HepG2 (cell line): ENCODE results near the gene SLC19A1. TPM values are rescaled to one million over a fixed set of nuclear protein-coding genes. Genes with fewer than 3 reads are reported as not detected.

Experiments
- CSRNP1 ChIP-seq: sonication (generic); formaldehyde crosslinking; IDR thresholded peaks from 2 replicates; pipeline ENCODE4 v1.8.1; 2023; ENCODE audit warnings: mild to moderate bottlenecking, missing genetic modification reagents
- KLF9 ChIP-seq: IDR thresholded peaks from 2 replicates; pipeline ENCODE4 v1.6.1; 2016; ENCODE audit warnings: low read depth
- MAFK ChIP-seq, 2 experiments: IDR thresholded peaks in 1 of 2; conservative IDR thresholded peaks in 1 of 2; 2 replicates each; pipeline ENCODE4 v1.6.1; 2011; ENCODE audit warnings: improper control_type of control experiment in 2 of 2, low read length in 2 of 2
- NFKBIZ ChIP-seq: IDR thresholded peaks from 2 replicates; pipeline ENCODE4 v1.6.1; 2018; ENCODE audit warnings: missing genetic modification reagents, missing compliant biosample characterization
- PLRG1 ChIP-seq: fragments of 450-650 bp; conservative IDR thresholded peaks from 2 replicates; pipeline ENCODE4 v1.6.1; 2016
- REPIN1 ChIP-seq: sonication (generic); formaldehyde crosslinking; IDR thresholded peaks from 2 replicates; pipeline ENCODE4 v1.8.0; 2022; ENCODE audit warnings: missing genetic modification reagents, low read depth, mild to moderate bottlenecking, borderline replicate concordance
- SALL1 ChIP-seq: sonication (generic); formaldehyde crosslinking; IDR thresholded peaks from 2 replicates; pipeline ENCODE4 v1.8.0; 2022; ENCODE audit warnings: mild to moderate bottlenecking, missing genetic modification reagents
- SATB2 ChIP-seq: sonication (generic); formaldehyde crosslinking; IDR thresholded peaks from 2 replicates; pipeline ENCODE4 v1.5.0; 2020; ENCODE audit warnings: missing genetic modification reagents
- SRSF1 ChIP-seq: fragments of 200-400 bp; formaldehyde crosslinking; optimal IDR thresholded peaks from 2 replicates; pipeline ENCODE3; 2017; ENCODE audit warnings: mild to moderate bottlenecking, low read depth, low read length, moderate library complexity
- STAT5B ChIP-seq: sonication (generic); formaldehyde crosslinking; IDR thresholded peaks from 2 replicates; pipeline ENCODE4 v1.4.0; 2020; ENCODE audit warnings: missing genetic modification reagents
- ZNF329 ChIP-seq: sonication (generic); formaldehyde crosslinking; IDR thresholded peaks from 2 replicates; pipeline ENCODE4 v1.9.0; 2021; ENCODE audit warnings: low read depth, mild to moderate bottlenecking, missing genetic modification reagents
- ZNF431 ChIP-seq: sonication (generic); formaldehyde crosslinking; IDR thresholded peaks from 2 replicates; pipeline ENCODE4 v1.9.0; 2022; ENCODE audit warnings: missing genetic modification reagents, low read depth, mild to moderate bottlenecking, borderline replicate concordance
- polyA plus RNA-seq, 8 experiments: library from polyadenylated mRNA; depleted of rRNA in 3 of 8; stranded (reverse) in 7 of 8; unstranded in 1 of 8; fragments of >200 nt; fragmentation: Illumina TruSeq in 4 of 8; extraction: Trizol in 4 of 8; gene quantifications; 2 replicates each; pipeline versions ENCODE4 v1.2.1 to v1.2.3, GENCODE V29; 2011 to 2016; ENCODE audit warnings: low read depth in 4 of 8, missing spikeins in 1 of 8, mixed read lengths in 1 of 8; ENCODE audit not compliant: insufficient read depth in 1 of 8
- total RNA-seq, 5 experiments: library from RNA; depleted of rRNA; stranded (reverse); fragments of >200 nt; fragmentation: Illumina TruSeq; extraction: Trizol; gene quantifications; 2 replicates each; pipeline ENCODE4 v1.2.3, GENCODE V29; 2016; ENCODE audit warnings: low read depth in 1 of 5
- TF ChIP-seq, protein P1 (sequence below): sonication (generic); formaldehyde crosslinking; IDR thresholded peaks from 2 replicates; pipeline ENCODE4 v1.5.1; 2020; ENCODE audit warnings: mild to moderate bottlenecking, missing genetic modification reagents, moderate library complexity
- TF ChIP-seq, protein P2 (sequence below), 2 experiments: sonication (generic) in 1 of 2; formaldehyde crosslinking in 1 of 2; IDR thresholded peaks; 2 replicates each; pipeline versions ENCODE4 v1.4.0 to v1.6.1; 2016 to 2020; ENCODE audit warnings: borderline replicate concordance in 1 of 2, low read depth in 1 of 2, mild to moderate bottlenecking in 1 of 2, missing genetic modification reagents in 1 of 2
- TF ChIP-seq, protein P3 (sequence below): sonication (generic); formaldehyde crosslinking; IDR thresholded peaks from 2 replicates; pipeline ENCODE4 v1.8.1; 2023; ENCODE audit warnings: missing genetic modification reagents, inconsistent platforms, borderline replicate concordance

SLC19A1 gene
- total and polyA plus RNA-seq, 2 of the 13 experiments (the other 11 are each of a cell fraction or from before 2014, with no cell fraction given), result 21.8 to 23.0 TPM

DNA sequence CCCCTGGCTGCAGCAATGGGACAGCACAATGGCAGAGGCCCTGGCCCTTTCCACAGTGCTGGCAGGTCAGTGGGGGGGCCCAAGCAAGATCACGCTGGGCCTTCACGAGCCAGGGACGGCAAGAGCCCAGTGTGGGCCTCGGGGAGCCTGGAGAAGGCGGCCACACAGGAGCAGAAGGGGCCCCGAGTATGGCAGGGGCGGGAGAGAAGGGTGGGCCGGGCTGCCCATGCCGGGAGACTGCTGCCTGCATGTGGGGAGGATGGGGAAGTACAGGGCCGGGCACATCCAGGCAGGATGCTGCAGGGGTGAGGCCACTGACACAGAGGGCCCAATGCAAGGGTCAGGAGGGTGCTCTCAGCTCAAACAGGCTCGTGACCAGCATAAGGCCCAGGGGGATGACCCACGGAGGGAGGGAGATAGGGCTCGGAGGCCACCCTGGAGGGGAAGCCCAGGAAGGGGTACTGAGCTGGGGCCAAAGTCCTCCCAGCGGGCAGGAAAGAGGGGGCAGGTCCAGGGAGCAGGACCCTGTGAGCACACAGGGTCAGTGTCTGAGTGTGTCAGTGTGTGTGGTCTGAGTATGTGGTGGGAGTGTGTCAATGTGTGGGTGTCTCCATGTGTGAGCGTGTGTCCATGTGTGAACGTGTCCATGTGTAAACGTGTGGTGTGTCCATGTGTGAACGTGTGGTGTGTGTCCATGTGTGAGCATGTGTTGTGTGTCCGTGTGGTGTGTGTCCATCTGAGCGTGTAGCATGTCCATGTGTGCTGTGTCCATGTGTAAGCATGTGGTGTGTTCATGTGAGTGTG lies 13.1 kb downstream of the SLC19A1 start (continued):
- TF ChIP-seq, protein P1, sequence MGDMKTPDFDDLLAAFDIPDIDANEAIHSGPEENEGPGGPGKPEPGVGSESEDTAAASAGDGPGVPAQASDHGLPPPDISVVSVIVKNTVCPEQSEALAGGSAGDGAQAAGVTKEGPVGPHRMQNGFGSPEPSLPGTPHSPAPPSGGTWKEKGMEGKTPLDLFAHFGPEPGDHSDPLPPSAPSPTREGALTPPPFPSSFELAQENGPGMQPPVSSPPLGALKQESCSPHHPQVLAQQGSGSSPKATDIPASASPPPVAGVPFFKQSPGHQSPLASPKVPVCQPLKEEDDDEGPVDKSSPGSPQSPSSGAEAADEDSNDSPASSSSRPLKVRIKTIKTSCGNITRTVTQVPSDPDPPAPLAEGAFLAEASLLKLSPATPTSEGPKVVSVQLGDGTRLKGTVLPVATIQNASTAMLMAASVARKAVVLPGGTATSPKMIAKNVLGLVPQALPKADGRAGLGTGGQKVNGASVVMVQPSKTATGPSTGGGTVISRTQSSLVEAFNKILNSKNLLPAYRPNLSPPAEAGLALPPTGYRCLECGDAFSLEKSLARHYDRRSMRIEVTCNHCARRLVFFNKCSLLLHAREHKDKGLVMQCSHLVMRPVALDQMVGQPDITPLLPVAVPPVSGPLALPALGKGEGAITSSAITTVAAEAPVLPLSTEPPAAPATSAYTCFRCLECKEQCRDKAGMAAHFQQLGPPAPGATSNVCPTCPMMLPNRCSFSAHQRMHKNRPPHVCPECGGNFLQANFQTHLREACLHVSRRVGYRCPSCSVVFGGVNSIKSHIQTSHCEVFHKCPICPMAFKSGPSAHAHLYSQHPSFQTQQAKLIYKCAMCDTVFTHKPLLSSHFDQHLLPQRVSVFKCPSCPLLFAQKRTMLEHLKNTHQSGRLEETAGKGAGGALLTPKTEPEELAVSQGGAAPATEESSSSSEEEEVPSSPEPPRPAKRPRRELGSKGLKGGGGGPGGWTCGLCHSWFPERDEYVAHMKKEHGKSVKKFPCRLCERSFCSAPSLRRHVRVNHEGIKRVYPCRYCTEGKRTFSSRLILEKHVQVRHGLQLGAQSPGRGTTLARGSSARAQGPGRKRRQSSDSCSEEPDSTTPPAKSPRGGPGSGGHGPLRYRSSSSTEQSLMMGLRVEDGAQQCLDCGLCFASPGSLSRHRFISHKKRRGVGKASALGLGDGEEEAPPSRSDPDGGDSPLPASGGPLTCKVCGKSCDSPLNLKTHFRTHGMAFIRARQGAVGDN (CRISPR knock-in tag), result peak; percentile 97
- TF ChIP-seq MAFK (conservative IDR thresholded peaks at IDR 0.05 in 1 of 2, IDR thresholded peaks at IDR 0.05 in 1 of 2; ENCODE audit: low read length in 2 of 2) (no peak), STAT5B (CRISPR knock-in tag) (no peak), REPIN1 (CRISPR knock-in tag) (no peak), SALL1 (peak; percentile 91), PLRG1 (no peak), ZNF431 (no peak; the same call in none of the 2 replicates), ZNF329 (CRISPR knock-in tag) (no peak), SRSF1 (no peak), KLF9 (CRISPR knock-in tag) (no peak), SATB2 (CRISPR knock-in tag) (no peak), NFKBIZ (CRISPR knock-in tag) (no peak), CSRNP1 (no peak)
- TF ChIP-seq, protein P2, sequence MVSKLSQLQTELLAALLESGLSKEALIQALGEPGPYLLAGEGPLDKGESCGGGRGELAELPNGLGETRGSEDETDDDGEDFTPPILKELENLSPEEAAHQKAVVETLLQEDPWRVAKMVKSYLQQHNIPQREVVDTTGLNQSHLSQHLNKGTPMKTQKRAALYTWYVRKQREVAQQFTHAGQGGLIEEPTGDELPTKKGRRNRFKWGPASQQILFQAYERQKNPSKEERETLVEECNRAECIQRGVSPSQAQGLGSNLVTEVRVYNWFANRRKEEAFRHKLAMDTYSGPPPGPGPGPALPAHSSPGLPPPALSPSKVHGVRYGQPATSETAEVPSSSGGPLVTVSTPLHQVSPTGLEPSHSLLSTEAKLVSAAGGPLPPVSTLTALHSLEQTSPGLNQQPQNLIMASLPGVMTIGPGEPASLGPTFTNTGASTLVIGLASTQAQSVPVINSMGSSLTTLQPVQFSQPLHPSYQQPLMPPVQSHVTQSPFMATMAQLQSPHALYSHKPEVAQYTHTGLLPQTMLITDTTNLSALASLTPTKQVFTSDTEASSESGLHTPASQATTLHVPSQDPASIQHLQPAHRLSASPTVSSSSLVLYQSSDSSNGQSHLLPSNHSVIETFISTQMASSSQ (IDR thresholded peaks at IDR 0.05; ENCODE audit: low read depth), result no peak
- TF ChIP-seq, protein P2 (CRISPR knock-in tag; IDR thresholded peaks at IDR 0.05; ENCODE audit: borderline replicate concordance), result no peak
- TF ChIP-seq, protein P3, sequence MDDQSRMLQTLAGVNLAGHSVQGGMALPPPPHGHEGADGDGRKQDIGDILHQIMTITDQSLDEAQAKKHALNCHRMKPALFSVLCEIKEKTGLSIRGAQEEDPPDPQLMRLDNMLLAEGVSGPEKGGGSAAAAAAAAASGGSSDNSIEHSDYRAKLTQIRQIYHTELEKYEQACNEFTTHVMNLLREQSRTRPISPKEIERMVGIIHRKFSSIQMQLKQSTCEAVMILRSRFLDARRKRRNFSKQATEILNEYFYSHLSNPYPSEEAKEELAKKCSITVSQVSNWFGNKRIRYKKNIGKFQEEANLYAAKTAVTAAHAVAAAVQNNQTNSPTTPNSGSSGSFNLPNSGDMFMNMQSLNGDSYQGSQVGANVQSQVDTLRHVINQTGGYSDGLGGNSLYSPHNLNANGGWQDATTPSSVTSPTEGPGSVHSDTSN (CRISPR knock-in tag), result no peak
